WERI-Rb-1 (cell line): ENCODE data around the gene ACOXL.

Experiments used
- DNase-seq: peaks from one replicate; pipeline ENCODE4 v3.0.0-alpha.2; 2020
- H3K27ac ChIP-seq: fragments of 250-450 bp; sonication (Bioruptor Pico); 2 replicates; pipeline ENCODE4 v1.5.1; 2020; ENCODE audit warnings: mild to moderate bottlenecking, moderate library complexity
- H3K27me3 ChIP-seq: fragments of 250-450 bp; sonication (Bioruptor Pico); 2 replicates; pipeline ENCODE4 v1.5.1; 2021; ENCODE audit warnings: mild to moderate bottlenecking, low read depth, moderate library complexity; ENCODE audit not compliant: insufficient read depth, severe bottlenecking
- H3K36me3 ChIP-seq: fragments of 250-450 bp; sonication (Bioruptor Pico); 2 replicates; pipeline ENCODE4 v1.5.1; 2020; ENCODE audit warnings: mild to moderate bottlenecking, moderate library complexity
- H3K4me3 ChIP-seq: 2 replicates; pipeline ENCODE4 v1.5.1; 2011; ENCODE audit warnings: low read depth, mild to moderate bottlenecking, control low read depth, low read length
- H3K9me3 ChIP-seq: fragments of 250-450 bp; sonication (Bioruptor Pico); 2 replicates; pipeline ENCODE4 v1.5.1; 2021; ENCODE audit warnings: mild to moderate bottlenecking, moderate library complexity; ENCODE audit not compliant: severe bottlenecking
- CTCF ChIP-seq: IDR thresholded peaks from 2 replicates; pipeline ENCODE4 v1.5.1; 2011; ENCODE audit warnings: low read depth, mild to moderate bottlenecking, control low read depth, inconsistent platforms, low read length

Gene ACOXL

GRCh38 chr2:110943070-110943634 lies 210.8 kb downstream of the ACOXL start:
- no peak for TF ChIP-seq CTCF
- no peak for DNase-seq

GRCh38 chr2:110946902-110947301 lies 214.5 kb downstream of the ACOXL start:
- Histone ChIP-seq H3K27me3 (peaks cover 82% of the 10 kb centered on the region), H3K4me3 (no peak overlapping the region), H3K27ac (no peak overlapping the region), H3K36me3 (no peaks in the 10 kb centered on the region), H3K9me3 (no peaks in the 10 kb centered on the region)
- no peak for TF ChIP-seq CTCF
- no peak for DNase-seq

More at GRCh38 chr2:110943070-110943634, 210.8 kb downstream of the ACOXL start:
- no peak overlapping the region for H3K4me3 ChIP-seq
- H3K27me3 ChIP-seq, result peaks cover 75% of the 10 kb centered on the region
- H3K9me3 ChIP-seq, result no peaks in the 10 kb centered on the region
- no peak overlapping the region for H3K27ac ChIP-seq
- no peaks in the 10 kb centered on the region for H3K36me3 ChIP-seq

- Histone ChIP-seq H3K9me3 (no peaks in the 10 kb centered on the region), H3K27ac (no peak overlapping the region), H3K4me3 (no peak overlapping the region), H3K36me3 (no peaks in the 10 kb centered on the region), H3K27me3 (peaks cover 85% of the 10 kb centered on the region)
- no peak for DNase-seq
- TF ChIP-seq CTCF, result no peak
These were observed 215.8 kb downstream of the ACOXL start for GRCh38 chr2:110948027-110948674.

GRCh38 chr2:110950281-110950680 lies 217.9 kb downstream of the ACOXL start:
- Histone ChIP-seq H3K27ac (no peak overlapping the region), H3K36me3 (no peaks in the 10 kb centered on the region), H3K27me3 (peaks cover 80% of the 10 kb centered on the region), H3K9me3 (no peaks in the 10 kb centered on the region), H3K4me3 (no peak overlapping the region)
- no peak for DNase-seq
- no peak for TF ChIP-seq CTCF

GRCh38 chr2:110955045-110955444 lies 222.7 kb downstream of the ACOXL start:
- Histone ChIP-seq H3K27ac (no peak overlapping the region), H3K36me3 (no peaks in the 10 kb centered on the region), H3K4me3 (no peak overlapping the region), H3K27me3 (peaks cover 84% of the 10 kb centered on the region), H3K9me3 (no peaks in the 10 kb centered on the region)
- TF ChIP-seq CTCF, result no peak
- no peak for DNase-seq

GRCh38 chr2:110955556-110955955 lies 223.2 kb downstream of the ACOXL start:
- H3K36me3 ChIP-seq, result no peaks in the 10 kb centered on the region
- peaks cover 82% of the 10 kb centered on the region for H3K27me3 ChIP-seq
- no peak overlapping the region for H3K27ac ChIP-seq
- DNase-seq, result no peak
- no peaks in the 10 kb centered on the region for H3K9me3 ChIP-seq
- H3K4me3 ChIP-seq, result no peak overlapping the region
- no peak for TF ChIP-seq CTCF
